GM19328 (cell line): ENCODE data around the gene TXNIP.

Source experiments
- ATAC-seq: cut with Tn5 transposase; IDR thresholded peaks from one replicate; pipeline ENCODE4 v1.9.1; 2021; ENCODE audit warnings: mild to moderate bottlenecking, moderate library complexity; ENCODE audit not compliant: unreplicated experiment

The TXNIP gene

DNA sequence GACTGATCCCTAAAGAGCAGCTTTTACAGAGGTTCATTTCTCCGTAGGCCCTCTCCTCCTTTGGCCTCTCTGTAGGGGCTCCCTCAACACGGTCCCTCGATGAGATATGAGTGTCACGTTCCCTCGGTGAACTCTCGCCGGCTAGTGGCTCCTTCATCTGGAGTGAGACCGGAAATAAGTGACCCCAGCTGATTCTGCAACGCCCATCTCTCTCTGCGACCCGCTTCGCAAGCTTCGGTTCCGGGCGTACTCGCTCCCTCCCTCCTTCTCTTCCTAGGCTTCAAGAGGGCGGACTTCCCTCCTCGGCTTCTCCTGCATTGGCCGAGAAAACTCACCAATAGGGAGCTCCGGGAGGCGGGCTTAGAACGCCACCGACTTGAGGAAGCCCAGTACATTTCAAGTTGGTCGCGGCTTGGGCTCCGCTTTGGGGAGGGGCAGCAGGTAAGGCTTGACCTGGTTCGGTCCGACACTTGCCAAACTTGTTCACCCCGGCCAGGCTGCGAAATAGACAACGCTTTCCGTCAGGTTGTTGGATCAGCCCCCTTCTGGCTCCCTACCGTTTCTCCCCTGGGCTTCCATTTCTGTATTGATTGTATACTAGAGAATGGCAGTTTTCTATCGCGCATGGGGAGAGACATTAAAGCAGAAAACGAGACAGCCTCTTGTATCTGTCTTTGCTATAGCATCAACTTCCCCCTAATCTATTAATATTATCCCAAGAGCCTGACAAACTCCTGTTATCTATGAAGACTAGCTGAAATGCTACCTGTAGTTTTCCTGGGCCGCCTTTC is 31.9 kb downstream of the TXNIP start, which contains the start of the genes ANKRD34A and POLR3GL:
TSS of gene ANKRD34A (minus strand) at position 248 of the 791 bp plus-strand sequence. CDS start 2,816 bp downstream, outside the sequence.
TSS of gene POLR3GL (plus strand) at position 363 of the 791 bp plus-strand sequence. CDS start 10,176 bp downstream, outside the sequence.
- ATAC-seq = peak; percentile 73

DNA sequence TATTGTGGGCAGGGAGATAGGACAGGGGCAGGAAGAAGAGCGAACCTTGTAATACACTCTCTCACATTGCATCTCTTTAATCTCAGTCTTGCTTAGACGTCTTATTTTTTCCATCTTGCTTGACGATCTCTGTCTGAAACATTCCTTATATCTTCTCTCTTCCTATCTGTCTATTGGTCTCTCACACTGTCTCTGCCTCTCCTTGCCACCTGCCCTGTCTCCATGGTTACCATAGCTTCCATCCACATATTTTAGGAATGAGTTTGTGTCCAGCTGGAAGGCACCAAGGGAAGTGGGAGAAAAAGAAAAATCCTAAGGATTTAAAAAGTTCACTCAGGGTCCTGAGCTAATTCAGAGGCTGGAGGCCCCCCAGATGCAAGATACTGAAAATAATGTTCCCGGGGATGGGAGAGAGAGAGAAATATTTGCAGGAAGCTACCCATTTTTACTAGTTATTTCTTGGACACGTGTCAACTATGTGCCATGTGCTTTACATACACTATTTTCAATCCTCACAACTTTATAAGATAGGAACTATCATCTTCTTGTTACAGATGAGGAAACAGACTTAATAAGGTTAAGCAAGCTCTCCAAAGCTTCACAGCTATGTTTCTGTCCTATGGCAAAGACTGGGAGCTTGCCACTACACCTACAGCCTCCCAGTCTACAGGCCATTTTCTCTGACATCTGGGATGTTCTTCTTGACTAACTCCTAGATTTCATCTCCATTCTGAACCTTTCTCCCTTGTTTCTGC is 32.9 kb downstream of the TXNIP start:
- no peak for ATAC-seq

DNA sequence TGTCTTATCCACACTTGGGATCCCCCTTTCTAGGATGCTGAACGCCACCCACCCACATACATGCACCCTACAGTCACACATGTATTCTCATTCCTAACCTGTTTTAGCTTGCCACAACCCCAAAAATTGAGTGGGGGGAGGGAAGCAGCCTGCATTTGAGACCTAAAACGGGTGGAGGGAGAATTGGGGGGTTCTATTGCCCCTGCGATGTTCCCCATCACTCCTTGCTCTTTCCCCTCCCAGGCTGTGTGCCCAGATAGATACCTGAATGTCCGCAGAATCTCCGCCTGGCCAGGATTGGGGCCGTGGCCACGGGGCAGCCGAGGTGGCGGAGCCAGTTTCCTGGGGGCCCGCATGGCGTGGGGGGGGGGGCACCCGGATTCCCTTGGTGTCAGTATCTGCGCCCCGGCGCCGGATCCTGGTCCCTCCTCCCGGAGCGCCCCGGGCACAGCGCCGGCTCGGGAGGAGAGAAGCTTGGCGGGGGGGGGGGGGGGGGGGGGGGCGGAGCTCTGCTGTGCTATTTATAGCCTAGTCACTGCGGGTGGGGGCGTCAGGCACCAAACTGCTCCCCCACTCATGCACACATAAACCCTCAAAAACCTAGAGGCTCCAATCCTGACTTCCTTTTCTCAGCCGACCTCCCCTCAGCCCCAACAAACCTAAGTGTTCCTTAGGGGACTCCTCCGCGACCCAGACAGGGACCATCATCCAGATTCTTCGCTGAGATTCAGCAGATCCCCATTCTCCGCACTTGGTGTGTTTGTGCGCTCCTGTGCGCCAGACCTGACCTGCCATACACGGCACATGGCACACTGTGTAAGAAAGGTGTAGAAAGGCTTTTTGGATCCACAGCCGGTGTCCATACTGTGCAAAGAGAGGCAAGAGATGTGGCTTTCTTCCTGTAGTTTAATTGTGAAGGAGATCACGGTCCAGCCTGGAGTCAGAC is 33.9 kb downstream of the TXNIP start:
- no peak for ATAC-seq

GRCh38 chr1:145961425-145962156 is 34.8 kb downstream of the TXNIP start:
- no peak for ATAC-seq

DNA sequence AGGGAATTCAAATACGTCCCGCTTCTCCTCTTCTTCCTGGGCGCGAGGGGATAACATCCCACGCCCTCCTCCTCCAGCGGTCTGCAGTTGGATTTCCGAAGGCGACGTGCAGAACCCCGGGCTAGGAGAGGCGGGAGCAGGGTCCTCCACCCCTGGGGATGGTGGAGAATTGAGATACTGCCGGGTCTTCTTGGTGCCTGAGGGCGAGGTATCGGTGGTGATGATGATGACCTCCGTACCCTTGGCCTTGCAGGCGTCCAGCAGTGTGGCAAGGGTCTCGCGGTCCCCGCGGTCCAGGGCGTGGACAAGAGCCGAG is 35.3 kb downstream of the TXNIP start:
- no peak for ATAC-seq

DNA sequence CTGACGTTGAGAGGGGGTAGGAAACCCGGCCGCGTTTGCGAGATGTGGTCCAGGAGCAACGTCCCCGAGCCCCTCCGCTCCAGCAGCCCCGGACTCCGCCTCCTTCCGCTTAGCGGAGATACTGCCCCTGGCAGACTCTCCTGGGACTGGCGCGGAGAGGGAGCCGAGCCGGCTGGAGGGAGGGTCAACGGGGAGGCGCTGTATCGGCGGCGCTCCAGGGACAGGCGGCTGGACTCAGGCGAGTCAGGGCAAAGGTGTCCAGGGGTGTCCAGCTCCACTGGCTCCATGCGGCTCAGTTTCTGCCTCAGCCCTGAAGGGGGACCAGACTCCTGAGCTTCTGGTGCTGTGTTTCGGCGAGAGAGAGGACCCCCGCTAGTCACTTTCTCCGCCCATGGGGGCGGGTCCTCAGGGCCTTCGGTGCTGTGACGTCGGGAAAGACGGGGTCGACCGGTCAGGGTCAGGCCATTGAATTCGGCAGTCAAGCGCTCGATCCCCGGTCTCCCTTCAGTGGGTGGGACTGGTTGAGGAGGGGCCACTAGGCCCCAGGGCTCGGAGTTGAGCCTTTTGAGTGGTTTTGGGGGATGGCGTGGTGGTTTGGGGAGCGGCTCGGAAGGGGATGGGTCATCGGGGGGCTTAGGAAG is 35.8 kb downstream of the TXNIP start:
- no peak for ATAC-seq

DNA sequence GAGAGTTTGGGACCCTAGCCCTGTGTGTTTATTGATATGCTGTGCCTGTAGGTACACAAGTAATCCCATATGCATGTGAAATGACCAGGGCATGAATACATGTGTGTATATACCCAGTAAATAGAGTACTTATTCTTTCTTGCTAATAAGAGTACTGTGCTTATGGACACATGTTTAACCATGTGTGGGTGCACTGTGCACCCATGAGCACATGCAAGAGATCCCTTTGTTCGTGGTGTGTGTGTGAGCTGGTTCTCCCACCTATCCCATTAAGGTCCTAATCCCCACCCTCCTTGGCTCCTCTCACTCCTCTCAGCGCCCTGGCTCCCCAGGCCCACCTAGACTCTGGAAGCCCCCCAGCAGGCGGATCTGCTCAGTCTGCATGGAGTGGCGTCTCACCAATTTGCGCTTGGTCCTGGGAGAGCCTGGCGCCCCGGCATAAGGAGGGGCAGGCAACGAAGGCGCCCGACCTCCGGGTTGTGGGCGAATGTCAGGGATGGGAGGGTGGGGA is 36.4 kb downstream of the TXNIP start:
- ATAC-seq = no peak

DNA sequence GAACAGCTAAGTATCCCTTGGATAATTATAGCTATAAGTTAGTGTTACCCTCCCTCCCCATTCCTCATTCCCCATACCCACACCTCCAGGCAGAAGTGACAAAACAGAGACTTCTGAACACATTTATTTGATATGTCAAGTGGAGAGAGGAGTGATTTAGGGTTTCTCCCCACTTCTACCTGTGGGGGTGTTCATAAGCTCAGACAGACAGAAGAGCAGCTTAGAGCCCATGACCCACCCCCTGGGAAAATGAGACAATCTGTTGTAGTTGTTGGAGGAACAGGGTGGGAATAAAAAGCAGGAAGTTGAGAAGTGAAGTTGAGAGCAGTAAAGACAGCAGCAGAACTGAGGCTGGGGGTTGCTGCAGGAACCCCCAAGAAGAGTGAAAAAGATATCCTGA is 37.0 kb downstream of the TXNIP start:
- ATAC-seq = no peak

GRCh38 chr1:145958734-145959133 is 37.6 kb downstream of the TXNIP start:
- no peak for ATAC-seq

DNA sequence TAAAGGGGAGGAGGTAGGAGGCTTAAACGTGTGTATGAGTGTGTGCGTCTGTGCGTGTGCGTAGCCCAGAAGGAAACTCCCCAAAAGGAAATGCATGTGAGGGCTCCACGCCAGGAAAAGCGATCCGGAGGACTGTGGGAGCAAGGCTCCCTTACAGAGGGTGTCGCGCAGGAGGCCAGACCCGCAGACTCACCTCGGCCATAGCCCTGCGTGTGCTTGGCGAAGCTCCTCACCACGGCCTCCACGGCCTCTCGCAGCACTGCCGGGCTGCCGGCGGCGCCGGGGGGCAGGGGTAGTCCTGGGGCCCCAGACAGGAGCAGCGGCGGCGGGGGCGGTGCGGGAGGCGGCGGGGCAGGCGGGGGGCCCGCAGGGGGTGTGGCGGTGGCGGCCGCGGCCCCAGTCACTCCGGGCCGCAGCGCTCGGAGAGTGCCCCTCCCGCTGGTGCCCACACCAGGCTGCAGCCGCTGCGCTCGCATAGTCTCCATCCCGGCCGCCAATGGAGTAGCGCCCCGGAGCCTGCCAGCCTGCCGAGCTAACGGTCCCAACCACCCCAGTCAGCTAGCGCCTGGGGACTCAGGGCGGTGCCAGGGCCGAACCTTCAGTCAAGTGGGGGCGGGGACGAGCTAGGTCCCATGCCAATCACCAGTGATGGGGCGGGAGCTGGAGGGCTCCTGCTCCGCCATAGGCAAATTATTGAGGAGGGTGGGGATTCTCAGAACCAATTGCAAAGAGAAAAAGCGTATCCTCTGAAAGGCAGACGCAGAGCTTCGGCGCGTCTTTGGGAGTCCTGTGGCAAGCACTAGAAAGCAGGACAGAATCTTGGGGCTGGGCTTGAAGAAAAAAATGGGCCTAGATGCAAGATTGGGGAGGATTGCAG is 38.7 kb downstream of the TXNIP start, which contains the start of gene LIX1L:
TSS of gene LIX1L (minus strand) at position 575 of the 877 bp plus-strand sequence. CDS start at position 485, 90 bp downstream.
- peak; percentile 86 for ATAC-seq

GRCh38 chr1:145956781-145957442 is 39.5 kb downstream of the TXNIP start:
- no peak for ATAC-seq

DNA sequence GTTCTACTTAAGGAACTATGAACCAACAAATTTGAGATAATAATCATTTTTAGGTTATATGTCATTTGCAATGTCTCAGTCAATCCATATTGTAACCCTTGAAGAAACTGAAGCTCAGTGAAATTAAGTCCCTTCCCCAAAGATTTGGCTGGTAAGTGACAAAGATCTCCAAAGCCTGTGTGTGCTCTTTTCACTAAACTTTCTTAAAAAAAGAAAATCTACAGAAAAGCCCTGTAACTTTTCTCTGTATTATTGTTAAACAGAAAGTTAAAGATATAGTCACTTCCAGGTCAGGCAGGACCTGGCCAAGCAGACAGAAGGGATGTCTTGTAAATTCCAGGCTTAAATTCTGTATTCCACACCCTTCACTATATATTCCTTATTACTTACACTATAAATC is 40.0 kb downstream of the TXNIP start:
- ATAC-seq = no peak

GRCh38 chr1:145955436-145955835 is 40.9 kb downstream of the TXNIP start:
- ATAC-seq = no peak

GRCh38 chr1:145953861-145954260 is 42.5 kb downstream of the TXNIP start:
- ATAC-seq = no peak

DNA sequence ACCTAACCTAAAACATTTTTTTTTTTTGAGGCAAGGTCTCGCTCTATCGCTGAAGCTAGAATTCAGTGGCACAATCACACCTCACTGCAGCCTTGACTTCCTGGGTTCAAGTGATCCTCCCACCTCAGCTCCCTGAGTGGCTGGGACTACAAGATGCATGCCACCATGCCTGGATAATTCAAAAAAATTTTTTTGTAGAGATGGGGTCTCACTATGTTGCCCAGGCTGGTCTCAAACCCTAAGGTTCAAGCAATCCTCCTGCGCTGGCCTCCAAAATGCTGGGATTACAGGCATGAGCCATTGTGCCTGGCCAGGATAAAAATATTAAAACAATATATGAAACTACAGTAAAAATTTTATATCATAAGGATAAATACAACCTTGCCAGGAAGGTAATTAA is 43.5 kb downstream of the TXNIP start:
- no peak for ATAC-seq

- no peak for ATAC-seq
These were observed 44.9 kb downstream of the TXNIP start for GRCh38 chr1:145951526-145951925.

- no peak for ATAC-seq
These were observed 47.2 kb downstream of the TXNIP start for GRCh38 chr1:145949219-145949618.

DNA sequence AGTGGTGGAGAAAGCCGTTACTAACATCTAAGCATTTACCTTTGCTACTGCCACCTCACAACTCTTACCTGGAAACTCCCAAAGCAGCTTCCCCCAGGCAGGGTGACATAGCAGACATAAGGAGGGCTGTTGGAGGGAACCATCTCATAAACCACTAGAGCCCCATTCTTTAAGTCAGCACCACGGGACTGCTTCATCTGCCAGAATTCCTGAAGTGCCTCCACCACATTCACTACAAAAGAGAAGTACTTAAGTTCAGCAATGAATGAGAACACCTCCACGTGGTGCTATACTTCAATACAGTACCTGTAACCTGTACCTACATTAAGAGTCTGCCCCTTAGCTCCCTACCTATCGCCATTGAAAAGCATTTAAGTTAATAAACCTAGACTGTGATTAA is 48.8 kb downstream of the TXNIP start:
- no peak for ATAC-seq
